Measurements from ENCODE around the gene PCSK5.

DNA sequence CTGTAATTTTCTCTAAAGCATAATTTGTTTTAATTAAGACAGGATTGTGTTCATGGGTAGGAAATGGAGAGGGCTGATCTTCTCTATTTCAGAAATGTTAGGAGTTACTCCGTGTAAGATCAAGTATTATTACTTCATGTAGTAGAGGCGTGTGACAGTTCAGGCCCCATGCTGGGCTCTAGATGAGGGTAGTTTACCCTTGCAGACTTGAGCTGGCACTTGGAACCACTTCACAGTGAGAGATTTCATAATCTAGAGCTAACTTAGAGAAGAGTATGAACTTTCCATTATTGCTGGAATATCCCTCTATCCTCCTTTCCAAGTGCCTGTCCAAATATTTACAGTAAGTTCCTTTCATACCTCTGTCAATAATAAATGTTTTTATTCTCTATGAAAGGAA lies 195.1 kb downstream of the PCSK5 start:
- TF ChIP-seq, protein P1, sequence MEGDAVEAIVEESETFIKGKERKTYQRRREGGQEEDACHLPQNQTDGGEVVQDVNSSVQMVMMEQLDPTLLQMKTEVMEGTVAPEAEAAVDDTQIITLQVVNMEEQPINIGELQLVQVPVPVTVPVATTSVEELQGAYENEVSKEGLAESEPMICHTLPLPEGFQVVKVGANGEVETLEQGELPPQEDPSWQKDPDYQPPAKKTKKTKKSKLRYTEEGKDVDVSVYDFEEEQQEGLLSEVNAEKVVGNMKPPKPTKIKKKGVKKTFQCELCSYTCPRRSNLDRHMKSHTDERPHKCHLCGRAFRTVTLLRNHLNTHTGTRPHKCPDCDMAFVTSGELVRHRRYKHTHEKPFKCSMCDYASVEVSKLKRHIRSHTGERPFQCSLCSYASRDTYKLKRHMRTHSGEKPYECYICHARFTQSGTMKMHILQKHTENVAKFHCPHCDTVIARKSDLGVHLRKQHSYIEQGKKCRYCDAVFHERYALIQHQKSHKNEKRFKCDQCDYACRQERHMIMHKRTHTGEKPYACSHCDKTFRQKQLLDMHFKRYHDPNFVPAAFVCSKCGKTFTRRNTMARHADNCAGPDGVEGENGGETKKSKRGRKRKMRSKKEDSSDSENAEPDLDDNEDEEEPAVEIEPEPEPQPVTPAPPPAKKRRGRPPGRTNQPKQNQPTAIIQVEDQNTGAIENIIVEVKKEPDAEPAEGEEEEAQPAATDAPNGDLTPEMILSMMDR (conservative IDR thresholded peaks at IDR 0.05; ENCODE audit: low read depth, low read length), result no peak
- TF ChIP-seq EZH2 (IDR thresholded peaks at IDR 0.05; ENCODE audit: borderline replicate concordance, low read depth, low read length, poor library complexity, severe bottlenecking), result no peak

Data from A673 (cell line).